Thoracic aorta (tissue), 2 donors: ENCODE measurements around the gene FAM78B. TPM values are rescaled to one million over a fixed set of nuclear protein-coding genes. Genes with fewer than 3 reads are reported as not detected.

Experiments used
- ATAC-seq: fragments of 150-250 bp; one replicate; pipeline ENCODE4 v1.8.0; 2017; ENCODE audit warnings: low read depth; ENCODE audit not compliant: insufficient number of reproducible peaks, low FRiP score
- DNase-seq: peaks from one replicate; pipeline ENCODE4 v3.0.0-alpha.2; 2020; ENCODE audit warnings: low spot score
- H3K27ac ChIP-seq, 2 donors: fragments of 200-600 bp; sonication (generic); 1 replicate in 1 of 2; 2 replicates in 1 of 2; pipeline ENCODE4 v1.5.1; 2016; ENCODE audit warnings: mild to moderate bottlenecking in 2 of 2, moderate library complexity in 2 of 2
- H3K27me3 ChIP-seq: fragments of 200-600 bp; sonication (generic); replicated peaks from 2 replicates; pipeline ENCODE4 v1.6.0; 2016; ENCODE audit warnings: mild to moderate bottlenecking; ENCODE audit not compliant: insufficient read depth
- H3K36me3 ChIP-seq: fragments of 200-600 bp; sonication (generic); one replicate; pipeline ENCODE4 v1.5.1; 2016
- H3K4me1 ChIP-seq, 2 donors: fragments of 200-600 bp; sonication (generic); 1 replicate in 1 of 2; 2 replicates in 1 of 2; pipeline versions ENCODE4 v1.5.1 to v1.6.0; 2016; ENCODE audit warnings: low read depth in 2 of 2, mild to moderate bottlenecking in 1 of 2; ENCODE audit not compliant: control insufficient read depth in 1 of 2
- H3K4me3 ChIP-seq: fragments of 200-600 bp; sonication (generic); 2 replicates; pipeline ENCODE4 v1.5.1; 2016; ENCODE audit warnings: mild to moderate bottlenecking
- H3K9me3 ChIP-seq: fragments of 200-600 bp; sonication (generic); 2 replicates; pipeline ENCODE4 v1.5.1; 2016
- total RNA-seq, 2 donors: library from RNA; depleted of rRNA; stranded (reverse); fragments of >200 nt; gene quantifications; one replicate each; pipeline versions ENCODE4 v1.1.0 to v1.2.3, GENCODE V29; 2016
- TF ChIP-seq, protein P1 (sequence below): fragments of 200-600 bp; sonication (generic); IDR thresholded peaks from one replicate; pipeline ENCODE4 v1.5.1; 2019; ENCODE audit warnings: antibody characterized with exemption

The FAM78B gene
- total RNA-seq, 2 donors from 2014 or later, result 0.56 to 0.81 TPM

DNA sequence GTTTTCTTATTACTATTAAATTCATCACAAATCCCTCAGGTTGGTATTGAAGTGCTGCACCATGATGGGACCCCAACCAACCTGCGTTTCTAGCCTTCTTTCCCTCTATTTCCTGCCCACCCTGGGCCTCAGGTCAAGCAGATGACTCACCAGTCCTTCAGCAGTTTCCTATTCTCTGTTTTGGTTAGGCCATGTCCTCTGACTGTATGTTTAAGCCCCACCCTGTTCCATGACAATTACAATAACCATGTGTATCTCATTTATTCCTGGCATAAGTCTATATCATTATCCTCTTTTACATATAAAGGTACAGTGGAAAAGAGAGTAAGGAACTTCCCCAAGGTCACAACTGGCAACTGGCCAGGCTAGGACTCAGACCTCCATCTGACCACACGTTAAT lies 5.3 kb upstream of the FAM78B start:
- Histone ChIP-seq H3K4me1 (peaks cover 0 to 8% of the 10 kb centered on the region in 2 donors), H3K36me3 (no peaks in the 10 kb centered on the region), H3K27ac (no peak overlapping the region), H3K4me3 (no peak overlapping the region), H3K27me3 (no peaks in the 10 kb centered on the region), H3K9me3 (no peaks in the 10 kb centered on the region)
- TF ChIP-seq, protein P1, sequence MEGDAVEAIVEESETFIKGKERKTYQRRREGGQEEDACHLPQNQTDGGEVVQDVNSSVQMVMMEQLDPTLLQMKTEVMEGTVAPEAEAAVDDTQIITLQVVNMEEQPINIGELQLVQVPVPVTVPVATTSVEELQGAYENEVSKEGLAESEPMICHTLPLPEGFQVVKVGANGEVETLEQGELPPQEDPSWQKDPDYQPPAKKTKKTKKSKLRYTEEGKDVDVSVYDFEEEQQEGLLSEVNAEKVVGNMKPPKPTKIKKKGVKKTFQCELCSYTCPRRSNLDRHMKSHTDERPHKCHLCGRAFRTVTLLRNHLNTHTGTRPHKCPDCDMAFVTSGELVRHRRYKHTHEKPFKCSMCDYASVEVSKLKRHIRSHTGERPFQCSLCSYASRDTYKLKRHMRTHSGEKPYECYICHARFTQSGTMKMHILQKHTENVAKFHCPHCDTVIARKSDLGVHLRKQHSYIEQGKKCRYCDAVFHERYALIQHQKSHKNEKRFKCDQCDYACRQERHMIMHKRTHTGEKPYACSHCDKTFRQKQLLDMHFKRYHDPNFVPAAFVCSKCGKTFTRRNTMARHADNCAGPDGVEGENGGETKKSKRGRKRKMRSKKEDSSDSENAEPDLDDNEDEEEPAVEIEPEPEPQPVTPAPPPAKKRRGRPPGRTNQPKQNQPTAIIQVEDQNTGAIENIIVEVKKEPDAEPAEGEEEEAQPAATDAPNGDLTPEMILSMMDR, result no peak
- no peak for DNase-seq
- no peak for ATAC-seq

DNA sequence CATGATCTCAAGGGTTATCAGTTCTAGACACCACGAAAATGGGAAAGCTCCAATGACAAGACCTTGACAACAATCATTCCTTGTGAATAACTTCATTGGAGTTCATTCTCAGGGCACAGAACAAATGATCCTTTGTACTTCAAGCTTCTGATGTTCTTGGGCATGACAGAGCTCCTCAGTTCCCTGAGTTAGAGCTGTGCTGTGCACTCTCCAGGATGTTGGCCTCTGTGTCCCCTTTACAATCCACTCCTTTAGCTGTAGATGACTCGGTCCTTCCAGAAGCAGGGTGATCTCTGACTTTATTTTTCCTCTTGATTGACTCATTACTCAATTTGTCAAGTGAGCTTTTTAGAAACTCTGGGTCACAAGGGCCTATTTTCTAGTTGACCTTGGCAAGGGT lies 3.9 kb upstream of the FAM78B start:
- H3K36me3 ChIP-seq, result no peaks in the 10 kb centered on the region
- no peaks in the 10 kb centered on the region for H3K9me3 ChIP-seq
- no peak for DNase-seq
- H3K27me3 ChIP-seq, result no peaks in the 10 kb centered on the region
- H3K4me1 ChIP-seq, result peaks cover 2 to 10% of the 10 kb centered on the region in 2 donors
- no peak overlapping the region for H3K27ac ChIP-seq
- no peak for ATAC-seq
- TF ChIP-seq, protein P1, result no peak
- no peak overlapping the region for H3K4me3 ChIP-seq

DNA sequence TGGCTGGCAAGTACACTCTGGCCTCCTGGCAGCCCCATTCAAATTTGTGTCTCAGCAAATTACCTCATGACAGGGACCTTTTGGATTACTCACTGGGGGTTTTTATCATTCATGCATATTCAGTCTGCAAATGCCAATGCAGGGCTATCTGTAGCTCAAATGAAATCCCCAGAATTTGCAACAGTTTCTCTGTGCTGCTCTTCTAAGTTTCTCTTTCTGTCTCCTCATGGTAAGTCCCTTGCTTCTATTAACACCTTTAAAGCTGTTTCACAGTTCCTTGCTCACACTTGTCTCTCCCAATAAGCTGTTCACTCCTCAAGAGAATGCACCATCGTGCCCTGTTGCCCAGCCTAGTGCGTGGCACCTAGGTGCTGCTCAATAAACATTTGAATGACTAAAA lies 3.3 kb upstream of the FAM78B start:
- Histone ChIP-seq H3K9me3 (no peaks in the 10 kb centered on the region), H3K27me3 (no peaks in the 10 kb centered on the region), H3K36me3 (no peaks in the 10 kb centered on the region), H3K4me3 (no peak overlapping the region), H3K27ac (no peak overlapping the region), H3K4me1 (peaks cover 4 to 16% of the 10 kb centered on the region in 2 donors)
- ATAC-seq, result no peak
- no peak for DNase-seq
- TF ChIP-seq, protein P1, result no peak

DNA sequence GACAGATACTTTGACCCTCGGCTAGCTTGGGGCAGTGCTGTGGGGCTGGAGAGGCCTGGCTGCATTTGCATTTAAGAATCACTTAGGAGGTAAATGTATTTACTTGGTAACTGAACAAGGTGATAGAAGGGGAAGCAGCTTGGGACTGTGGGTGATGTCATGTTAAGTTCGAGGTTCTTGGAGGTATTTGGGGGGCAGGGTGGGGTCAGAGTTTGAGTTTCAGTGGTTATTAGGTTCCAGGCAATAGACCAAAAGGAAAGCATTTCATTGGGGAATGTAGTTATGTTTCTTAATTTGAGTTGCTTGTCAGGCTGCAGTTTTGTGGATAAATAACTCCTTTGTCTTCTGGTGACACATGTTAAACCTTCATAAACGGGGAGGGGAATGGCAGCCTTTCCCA lies 2.4 kb upstream of the FAM78B start:
- Histone ChIP-seq H3K27me3 (no peaks in the 10 kb centered on the region), H3K4me3 (no peak overlapping the region), H3K9me3 (no peaks in the 10 kb centered on the region), H3K27ac (no peak overlapping the region), H3K36me3 (no peaks in the 10 kb centered on the region), H3K4me1 (peaks cover 4 to 22% of the 10 kb centered on the region in 2 donors)
- DNase-seq (no peak), ATAC-seq (no peak)
- TF ChIP-seq, protein P1, result no peak

DNA sequence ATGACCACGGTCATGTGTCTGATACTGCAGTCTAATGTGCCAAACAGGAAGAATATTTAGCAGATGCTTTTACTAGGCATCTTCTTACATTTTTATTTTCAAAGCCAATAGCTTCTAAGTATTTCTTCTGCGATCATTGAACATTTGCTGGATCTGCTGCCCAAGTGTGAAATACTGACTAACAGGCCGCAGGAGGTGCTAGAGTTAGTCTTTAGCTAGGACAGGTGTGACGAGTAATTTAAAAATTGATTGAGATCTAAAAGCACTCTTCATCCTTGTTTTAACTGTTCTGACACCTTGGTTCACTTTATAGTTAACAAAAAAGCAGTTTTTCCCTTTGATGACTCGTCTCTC lies 748 bp upstream of the FAM78B start:
- Histone ChIP-seq H3K36me3 (no peaks in the 10 kb centered on the region), H3K9me3 (no peaks in the 10 kb centered on the region), H3K27me3 (no peaks in the 10 kb centered on the region), H3K4me1 (peaks cover 4 to 22% of the 10 kb centered on the region in 2 donors), H3K27ac (no peak overlapping the region), H3K4me3 (peak overlapping the region; percentile 81)
- ATAC-seq (no peak), DNase-seq (no peak)
- TF ChIP-seq, protein P1, result no peak
